ENCODE data around the gene PPP1R17.

PPP1R17 gene

DNA sequence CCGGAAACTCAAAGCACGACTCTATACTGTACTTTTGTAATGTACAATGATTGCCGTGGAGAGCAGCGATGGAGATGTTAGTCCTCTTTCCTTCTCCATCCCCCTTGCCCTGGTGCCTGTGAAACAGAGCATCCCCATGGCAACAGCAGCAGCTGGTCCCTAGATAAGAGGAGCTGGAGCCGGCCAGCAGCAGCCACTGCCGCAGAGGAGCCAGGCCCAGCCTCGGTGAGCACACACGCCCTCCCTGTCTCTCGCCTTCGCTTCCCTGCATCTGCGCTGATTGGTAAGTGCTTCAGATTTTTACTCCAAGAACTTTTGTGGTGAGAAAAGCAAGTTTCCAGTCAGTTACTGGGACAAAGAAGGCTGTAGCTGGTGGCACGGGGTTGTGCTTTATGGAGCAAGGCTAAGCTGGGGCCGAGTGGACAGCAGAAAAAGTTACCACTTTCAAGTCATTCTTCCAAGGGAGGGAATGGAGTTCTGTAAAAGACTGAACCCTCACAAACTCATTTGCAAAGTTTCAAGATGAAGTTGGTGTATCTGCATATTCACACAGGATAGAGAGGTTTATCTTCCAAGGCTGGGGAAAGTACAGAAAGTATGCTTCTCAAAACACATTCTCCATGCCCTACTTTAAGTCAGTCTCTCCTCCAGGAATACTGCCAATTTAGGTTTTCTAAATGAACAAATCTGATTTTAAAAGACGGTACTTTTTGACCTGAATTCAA, at the start of gene PPP1R17:
PPP1R17 (plus strand) TSS at position 192 of the 725 bp plus-strand sequence. CDS start 5,227 bp downstream, outside the sequence.
- no peak within 1 kb of the TSS for H3K27ac ChIP-seq (ENCODE audit: extremely low read depth, low read depth, low read length)
- H3K4me3 ChIP-seq (ENCODE audit: low read depth, low read length), result no peak within 1 kb of the TSS
- H3K9me3 ChIP-seq (ENCODE audit: control insufficient read depth, insufficient read depth, low read depth, low read length), result no peaks in the 10 kb centered on the region
- no peaks in the 10 kb centered on the region for H3K4me1 ChIP-seq (ENCODE audit: control insufficient read depth, insufficient read depth, low read length)
- ChIA-PET CTCF (no interaction called here), POLR2A (no interaction called here)
- H3K36me3 ChIP-seq (ENCODE audit: control insufficient read depth in 2 of 2, insufficient read depth in 1 of 2, low read length in 2 of 2), result no peaks in the 10 kb centered on the region
- TF ChIP-seq, protein P1, sequence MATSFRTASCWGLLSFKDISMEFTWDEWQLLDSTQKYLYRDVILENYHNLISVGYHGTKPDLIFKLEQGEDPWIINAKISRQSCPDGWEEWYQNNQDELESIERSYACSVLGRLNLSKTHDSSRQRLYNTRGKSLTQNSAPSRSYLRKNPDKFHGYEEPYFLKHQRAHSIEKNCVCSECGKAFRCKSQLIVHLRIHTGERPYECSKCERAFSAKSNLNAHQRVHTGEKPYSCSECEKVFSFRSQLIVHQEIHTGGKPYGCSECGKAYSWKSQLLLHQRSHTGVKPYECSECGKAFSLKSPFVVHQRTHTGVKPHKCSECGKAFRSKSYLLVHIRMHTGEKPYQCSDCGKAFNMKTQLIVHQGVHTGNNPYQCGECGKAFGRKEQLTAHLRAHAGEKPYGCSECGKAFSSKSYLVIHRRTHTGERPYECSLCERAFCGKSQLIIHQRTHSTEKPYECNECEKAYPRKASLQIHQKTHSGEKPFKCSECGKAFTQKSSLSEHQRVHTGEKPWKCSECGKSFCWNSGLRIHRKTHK (tag by site-specific recombination; IDR thresholded peaks at IDR 0.05), result no peak
- TF ChIP-seq KLF7 (tag by site-specific recombination; IDR thresholded peaks at IDR 0.05; ENCODE audit: borderline replicate concordance) (no peak), ZNF837 (tag by site-specific recombination; IDR thresholded peaks at IDR 0.05) (no peak), HOXA7 (CRISPR knock-in tag; IDR thresholded peaks at IDR 0.05; ENCODE audit: borderline replicate concordance) (no peak), GFI1B (tag by site-specific recombination; IDR thresholded peaks at IDR 0.05) (no peak), MZF1 (tag by site-specific recombination; IDR thresholded peaks at IDR 0.05; ENCODE audit: borderline replicate concordance) (no peak), MYNN (tag by site-specific recombination; IDR thresholded peaks at IDR 0.05; ENCODE audit: borderline replicate concordance) (no peak), ZFP69B (tag by site-specific recombination; IDR thresholded peaks at IDR 0.05) (no peak), ZNF341 (tag by site-specific recombination; IDR thresholded peaks at IDR 0.05; ENCODE audit: low read depth) (no peak), ZNF549 (tag by site-specific recombination; IDR thresholded peaks at IDR 0.05) (no peak), ZNF514 (tag by site-specific recombination; IDR thresholded peaks at IDR 0.05) (no peak), ZNF366 (tag by site-specific recombination; conservative IDR thresholded peaks at IDR 0.05) (no peak), ZNF626 (tag by site-specific recombination; IDR thresholded peaks at IDR 0.05) (no peak), HOXC10 (CRISPR knock-in tag; IDR thresholded peaks at IDR 0.05) (no peak), ZNF768 (tag by site-specific recombination; IDR thresholded peaks at IDR 0.05) (no peak)
- TF ChIP-seq, protein P2, sequence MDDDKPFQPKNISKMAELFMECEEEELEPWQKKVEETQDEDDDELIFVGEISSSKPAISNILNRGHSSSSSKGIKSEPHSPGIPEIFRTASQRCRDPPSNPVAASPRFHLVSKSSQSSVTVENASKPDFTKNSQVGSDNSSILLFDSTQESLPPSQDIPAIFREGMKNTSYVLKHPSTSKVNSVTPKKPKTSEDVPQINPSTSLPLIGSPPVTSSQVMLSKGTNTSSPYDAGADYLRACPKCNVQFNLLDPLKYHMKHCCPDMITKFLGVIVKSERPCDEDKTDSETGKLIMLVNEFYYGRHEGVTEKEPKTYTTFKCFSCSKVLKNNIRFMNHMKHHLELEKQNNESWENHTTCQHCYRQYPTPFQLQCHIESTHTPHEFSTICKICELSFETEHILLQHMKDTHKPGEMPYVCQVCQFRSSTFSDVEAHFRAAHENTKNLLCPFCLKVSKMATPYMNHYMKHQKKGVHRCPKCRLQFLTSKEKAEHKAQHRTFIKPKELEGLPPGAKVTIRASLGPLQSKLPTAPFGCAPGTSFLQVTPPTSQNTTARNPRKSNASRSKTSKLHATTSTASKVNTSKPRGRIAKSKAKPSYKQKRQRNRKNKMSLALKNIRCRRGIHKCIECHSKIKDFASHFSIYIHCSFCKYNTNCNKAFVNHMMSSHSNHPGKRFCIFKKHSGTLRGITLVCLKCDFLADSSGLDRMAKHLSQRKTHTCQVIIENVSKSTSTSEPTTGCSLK (tag by site-specific recombination; IDR thresholded peaks at IDR 0.05), result no peak
- TF ChIP-seq, protein P3, sequence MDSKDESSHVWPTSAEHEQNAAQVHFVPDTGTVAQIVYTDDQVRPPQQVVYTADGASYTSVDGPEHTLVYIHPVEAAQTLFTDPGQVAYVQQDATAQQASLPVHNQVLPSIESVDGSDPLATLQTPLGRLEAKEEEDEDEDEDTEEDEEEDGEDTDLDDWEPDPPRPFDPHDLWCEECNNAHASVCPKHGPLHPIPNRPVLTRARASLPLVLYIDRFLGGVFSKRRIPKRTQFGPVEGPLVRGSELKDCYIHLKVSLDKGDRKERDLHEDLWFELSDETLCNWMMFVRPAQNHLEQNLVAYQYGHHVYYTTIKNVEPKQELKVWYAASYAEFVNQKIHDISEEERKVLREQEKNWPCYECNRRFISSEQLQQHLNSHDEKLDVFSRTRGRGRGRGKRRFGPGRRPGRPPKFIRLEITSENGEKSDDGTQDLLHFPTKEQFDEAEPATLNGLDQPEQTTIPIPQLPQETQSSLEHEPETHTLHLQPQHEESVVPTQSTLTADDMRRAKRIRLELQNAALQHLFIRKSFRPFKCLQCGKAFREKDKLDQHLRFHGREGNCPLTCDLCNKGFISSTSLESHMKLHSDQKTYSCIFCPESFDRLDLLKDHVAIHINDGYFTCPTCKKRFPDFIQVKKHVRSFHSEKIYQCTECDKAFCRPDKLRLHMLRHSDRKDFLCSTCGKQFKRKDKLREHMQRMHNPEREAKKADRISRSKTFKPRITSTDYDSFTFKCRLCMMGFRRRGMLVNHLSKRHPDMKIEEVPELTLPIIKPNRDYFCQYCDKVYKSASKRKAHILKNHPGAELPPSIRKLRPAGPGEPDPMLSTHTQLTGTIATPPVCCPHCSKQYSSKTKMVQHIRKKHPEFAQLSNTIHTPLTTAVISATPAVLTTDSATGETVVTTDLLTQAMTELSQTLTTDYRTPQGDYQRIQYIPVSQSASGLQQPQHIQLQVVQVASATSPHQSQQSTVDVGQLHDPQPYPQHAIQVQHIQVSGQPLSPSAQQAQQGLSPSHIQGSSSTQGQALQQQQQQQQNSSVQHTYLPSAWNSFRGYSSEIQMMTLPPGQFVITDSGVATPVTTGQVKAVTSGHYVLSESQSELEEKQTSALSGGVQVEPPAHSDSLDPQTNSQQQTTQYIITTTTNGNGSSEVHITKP (tag by site-specific recombination; IDR thresholded peaks at IDR 0.05), result no peak
- TF ChIP-seq, protein P4, sequence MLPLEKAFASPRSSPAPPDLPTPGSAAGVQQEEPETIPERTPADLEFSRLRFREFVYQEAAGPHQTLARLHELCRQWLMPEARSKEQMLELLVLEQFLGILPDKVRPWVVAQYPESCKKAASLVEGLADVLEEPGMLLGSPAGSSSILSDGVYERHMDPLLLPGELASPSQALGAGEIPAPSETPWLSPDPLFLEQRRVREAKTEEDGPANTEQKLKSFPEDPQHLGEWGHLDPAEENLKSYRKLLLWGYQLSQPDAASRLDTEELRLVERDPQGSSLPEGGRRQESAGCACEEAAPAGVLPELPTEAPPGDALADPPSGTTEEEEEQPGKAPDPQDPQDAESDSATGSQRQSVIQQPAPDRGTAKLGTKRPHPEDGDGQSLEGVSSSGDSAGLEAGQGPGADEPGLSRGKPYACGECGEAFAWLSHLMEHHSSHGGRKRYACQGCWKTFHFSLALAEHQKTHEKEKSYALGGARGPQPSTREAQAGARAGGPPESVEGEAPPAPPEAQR (tag by site-specific recombination; IDR thresholded peaks at IDR 0.05), result no peak
- TF ChIP-seq, protein P5, sequence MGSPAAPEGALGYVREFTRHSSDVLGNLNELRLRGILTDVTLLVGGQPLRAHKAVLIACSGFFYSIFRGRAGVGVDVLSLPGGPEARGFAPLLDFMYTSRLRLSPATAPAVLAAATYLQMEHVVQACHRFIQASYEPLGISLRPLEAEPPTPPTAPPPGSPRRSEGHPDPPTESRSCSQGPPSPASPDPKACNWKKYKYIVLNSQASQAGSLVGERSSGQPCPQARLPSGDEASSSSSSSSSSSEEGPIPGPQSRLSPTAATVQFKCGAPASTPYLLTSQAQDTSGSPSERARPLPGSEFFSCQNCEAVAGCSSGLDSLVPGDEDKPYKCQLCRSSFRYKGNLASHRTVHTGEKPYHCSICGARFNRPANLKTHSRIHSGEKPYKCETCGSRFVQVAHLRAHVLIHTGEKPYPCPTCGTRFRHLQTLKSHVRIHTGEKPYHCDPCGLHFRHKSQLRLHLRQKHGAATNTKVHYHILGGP (tag by site-specific recombination; IDR thresholded peaks at IDR 0.05), result no peak
- TF ChIP-seq, protein P6, sequence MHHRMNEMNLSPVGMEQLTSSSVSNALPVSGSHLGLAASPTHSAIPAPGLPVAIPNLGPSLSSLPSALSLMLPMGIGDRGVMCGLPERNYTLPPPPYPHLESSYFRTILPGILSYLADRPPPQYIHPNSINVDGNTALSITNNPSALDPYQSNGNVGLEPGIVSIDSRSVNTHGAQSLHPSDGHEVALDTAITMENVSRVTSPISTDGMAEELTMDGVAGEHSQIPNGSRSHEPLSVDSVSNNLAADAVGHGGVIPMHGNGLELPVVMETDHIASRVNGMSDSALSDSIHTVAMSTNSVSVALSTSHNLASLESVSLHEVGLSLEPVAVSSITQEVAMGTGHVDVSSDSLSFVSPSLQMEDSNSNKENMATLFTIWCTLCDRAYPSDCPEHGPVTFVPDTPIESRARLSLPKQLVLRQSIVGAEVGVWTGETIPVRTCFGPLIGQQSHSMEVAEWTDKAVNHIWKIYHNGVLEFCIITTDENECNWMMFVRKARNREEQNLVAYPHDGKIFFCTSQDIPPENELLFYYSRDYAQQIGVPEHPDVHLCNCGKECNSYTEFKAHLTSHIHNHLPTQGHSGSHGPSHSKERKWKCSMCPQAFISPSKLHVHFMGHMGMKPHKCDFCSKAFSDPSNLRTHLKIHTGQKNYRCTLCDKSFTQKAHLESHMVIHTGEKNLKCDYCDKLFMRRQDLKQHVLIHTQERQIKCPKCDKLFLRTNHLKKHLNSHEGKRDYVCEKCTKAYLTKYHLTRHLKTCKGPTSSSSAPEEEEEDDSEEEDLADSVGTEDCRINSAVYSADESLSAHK (tag by site-specific recombination; IDR thresholded peaks at IDR 0.05), result no peak

All from HEK293 (cell line).